Measurements from ENCODE around the gene AARS2.

- TF ChIP-seq CTCF (IDR thresholded peaks at IDR 0.05; ENCODE audit: low read depth, low read length, missing input control) (no peak), YY1 (IDR thresholded peaks at IDR 0.05) (peak; percentile 76), RAD21 (IDR thresholded peaks at IDR 0.05) (peak; percentile 18 to 51), ZBTB33 (IDR thresholded peaks at IDR 0.05) (peak; percentile 88), ATF3 (IDR thresholded peaks at IDR 0.05) (no peak), EGR1 (IDR thresholded peaks at IDR 0.05; ENCODE audit: low read depth in 2 of 2) (peak in 1 of 2 donors; percentile 56), TAF1 (conservative IDR thresholded peaks at IDR 0.05) (no peak), HNF4A (conservative IDR thresholded peaks at IDR 0.05) (peak; percentile 97), JUND (IDR thresholded peaks at IDR 0.05) (peak in 1 of 2 donors; percentile 27), GABPA (IDR thresholded peaks at IDR 0.05 in 1 of 2, conservative IDR thresholded peaks at IDR 0.05 in 1 of 2) (no peak), FOXA1 (IDR thresholded peaks at IDR 0.05) (no peak)
- TF ChIP-seq, protein P1, sequence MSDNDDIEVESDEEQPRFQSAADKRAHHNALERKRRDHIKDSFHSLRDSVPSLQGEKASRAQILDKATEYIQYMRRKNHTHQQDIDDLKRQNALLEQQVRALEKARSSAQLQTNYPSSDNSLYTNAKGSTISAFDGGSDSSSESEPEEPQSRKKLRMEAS (IDR thresholded peaks at IDR 0.05): peak; percentile 48
- TF ChIP-seq, protein P2, sequence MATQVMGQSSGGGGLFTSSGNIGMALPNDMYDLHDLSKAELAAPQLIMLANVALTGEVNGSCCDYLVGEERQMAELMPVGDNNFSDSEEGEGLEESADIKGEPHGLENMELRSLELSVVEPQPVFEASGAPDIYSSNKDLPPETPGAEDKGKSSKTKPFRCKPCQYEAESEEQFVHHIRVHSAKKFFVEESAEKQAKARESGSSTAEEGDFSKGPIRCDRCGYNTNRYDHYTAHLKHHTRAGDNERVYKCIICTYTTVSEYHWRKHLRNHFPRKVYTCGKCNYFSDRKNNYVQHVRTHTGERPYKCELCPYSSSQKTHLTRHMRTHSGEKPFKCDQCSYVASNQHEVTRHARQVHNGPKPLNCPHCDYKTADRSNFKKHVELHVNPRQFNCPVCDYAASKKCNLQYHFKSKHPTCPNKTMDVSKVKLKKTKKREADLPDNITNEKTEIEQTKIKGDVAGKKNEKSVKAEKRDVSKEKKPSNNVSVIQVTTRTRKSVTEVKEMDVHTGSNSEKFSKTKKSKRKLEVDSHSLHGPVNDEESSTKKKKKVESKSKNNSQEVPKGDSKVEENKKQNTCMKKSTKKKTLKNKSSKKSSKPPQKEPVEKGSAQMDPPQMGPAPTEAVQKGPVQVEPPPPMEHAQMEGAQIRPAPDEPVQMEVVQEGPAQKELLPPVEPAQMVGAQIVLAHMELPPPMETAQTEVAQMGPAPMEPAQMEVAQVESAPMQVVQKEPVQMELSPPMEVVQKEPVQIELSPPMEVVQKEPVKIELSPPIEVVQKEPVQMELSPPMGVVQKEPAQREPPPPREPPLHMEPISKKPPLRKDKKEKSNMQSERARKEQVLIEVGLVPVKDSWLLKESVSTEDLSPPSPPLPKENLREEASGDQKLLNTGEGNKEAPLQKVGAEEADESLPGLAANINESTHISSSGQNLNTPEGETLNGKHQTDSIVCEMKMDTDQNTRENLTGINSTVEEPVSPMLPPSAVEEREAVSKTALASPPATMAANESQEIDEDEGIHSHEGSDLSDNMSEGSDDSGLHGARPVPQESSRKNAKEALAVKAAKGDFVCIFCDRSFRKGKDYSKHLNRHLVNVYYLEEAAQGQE (IDR thresholded peaks at IDR 0.05): peak; percentile 44
These were observed 36.9 kb upstream of the AARS2 start for GRCh38 chr6:44349904-44350649.
